GM18499 (cell line): ENCODE data around the gene MC1R.
"Not testable (repeated sequence)": the region's sequence is repeated elsewhere in the genome, so short reads cannot be mapped to it uniquely, and the experiment has no call there.

Source experiments
- ATAC-seq: cut with Tn5 transposase; IDR thresholded peaks from one replicate; pipeline ENCODE4 v1.9.1; 2021; ENCODE audit warnings: moderate number of reproducible peaks; ENCODE audit not compliant: insufficient read depth, unreplicated experiment

MC1R gene

DNA sequence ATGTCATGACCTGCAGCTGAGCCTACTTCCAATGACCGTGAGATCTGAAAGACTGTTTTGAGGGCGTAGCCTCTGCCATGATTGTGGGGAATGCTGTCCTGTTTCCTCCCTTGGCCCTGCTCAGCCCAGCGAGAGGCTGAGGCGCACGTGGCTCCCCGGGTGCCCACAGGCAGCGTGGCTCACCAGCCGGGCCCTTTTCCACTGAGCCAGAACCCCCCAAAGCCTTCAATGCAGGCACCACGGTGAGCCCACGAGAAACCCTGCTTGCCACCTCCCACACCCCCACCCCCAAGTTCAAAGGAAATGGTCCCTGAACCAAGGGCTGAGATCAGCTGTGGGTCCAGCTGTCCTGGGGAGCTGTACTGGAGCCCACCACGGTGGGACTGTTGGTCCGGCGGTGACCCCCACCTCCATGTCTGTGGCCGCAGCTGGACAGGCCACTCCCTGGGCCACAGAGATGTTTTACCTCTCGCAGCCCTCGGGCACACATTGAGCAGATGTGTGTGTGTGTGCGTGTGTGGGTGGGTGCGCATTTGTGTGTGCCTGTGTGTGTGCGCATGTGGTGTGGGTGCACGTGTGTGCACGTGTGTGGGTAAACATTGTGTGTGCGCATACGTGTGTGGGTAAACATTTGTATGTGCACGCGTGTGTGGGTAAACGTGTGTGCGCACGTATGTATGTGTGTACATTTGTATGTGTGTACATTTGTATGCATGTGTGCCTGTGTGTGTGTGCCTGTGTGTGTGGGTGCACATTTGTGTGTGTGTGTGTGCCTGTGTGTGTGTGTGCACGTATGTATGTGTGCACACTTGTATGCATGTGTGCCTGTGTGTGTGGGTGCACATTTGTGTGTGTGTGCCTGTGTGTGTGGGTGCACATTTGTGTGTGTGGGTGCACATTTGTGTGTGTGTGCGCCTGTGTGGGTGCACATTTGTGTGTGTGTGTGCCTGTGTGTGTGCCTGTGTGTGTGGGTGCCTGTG, 5.0 kb upstream of the MC1R start:
- ATAC-seq = no peak

DNA sequence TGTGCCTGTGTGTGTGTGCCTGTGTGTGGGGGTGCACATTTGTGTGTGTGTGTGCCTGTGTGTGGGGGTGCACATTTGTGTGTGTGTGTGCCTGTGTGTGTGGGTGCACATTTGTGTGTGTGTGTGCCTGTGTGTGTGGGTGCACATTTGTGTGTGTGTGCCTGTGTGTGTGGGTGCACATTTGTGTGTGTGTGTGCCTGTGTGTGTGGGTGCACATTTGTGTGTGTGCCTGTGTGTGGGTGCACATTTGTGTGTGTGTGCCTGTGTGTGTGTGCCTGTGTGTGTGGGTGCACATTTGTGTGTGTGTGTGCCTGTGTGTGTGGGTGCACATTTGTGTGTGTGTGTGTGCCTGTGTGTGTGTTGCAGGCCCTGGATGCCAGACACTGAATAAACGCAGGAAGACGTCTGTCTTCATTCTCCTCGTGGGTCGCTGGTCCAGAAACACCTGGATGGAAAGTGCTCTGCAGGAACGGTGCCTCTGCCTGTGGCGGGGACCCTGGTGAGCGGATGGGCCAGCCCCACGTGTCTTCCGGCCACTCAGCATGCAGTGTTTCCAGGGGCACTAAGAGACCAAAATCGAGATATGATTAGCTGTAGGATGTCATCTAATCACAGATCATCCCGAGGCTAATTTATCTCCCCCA, 3.9 kb upstream of the MC1R start:
- ATAC-seq = not testable (repeated sequence)

GRCh38 chr16:89915303-89916232, 3.1 kb upstream of the MC1R start:
- ATAC-seq = no peak

DNA sequence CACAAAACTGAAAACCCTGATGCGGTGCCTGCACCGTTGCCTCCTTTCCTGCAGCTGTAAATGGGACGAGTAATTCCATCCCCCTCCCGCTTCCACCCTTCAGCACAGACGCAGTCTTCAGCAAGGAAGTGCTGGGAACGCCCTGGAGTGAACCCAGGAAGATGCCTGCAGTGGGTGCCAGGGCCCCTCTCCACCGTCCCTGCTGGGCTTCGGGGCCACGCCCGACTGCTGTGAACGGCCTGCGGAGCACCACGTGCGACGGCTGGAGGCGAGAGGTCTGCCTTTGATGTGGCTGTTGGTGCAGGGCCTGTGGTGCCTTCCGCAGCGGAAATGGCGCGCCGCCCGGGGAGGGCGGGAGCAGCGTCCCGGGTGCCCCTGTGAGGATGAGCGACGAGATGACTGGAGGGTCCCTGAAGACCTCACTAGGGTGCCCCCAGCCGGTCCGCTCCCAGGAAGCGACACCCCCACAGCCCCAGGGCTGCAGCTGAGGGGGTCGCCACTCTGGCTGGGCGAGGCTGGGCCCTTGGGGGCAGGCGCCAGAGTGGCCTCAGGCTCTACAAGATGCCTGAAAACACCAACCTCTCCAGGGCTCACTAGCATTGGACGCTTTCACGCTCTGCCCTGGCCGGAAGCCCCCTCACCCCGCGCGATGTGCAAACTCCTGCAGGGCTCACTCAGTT, 749 bp upstream of the MC1R start:
- ATAC-seq = no peak

- ATAC-seq = no peak
These were observed 1.1 kb downstream of the MC1R start for GRCh38 chr16:89919535-89920406.

- no peak for ATAC-seq
These were observed 2.1 kb downstream of the MC1R start for GRCh38 chr16:89920723-89921122.

- ATAC-seq = no peak
These were observed 2.6 kb downstream of the MC1R start for GRCh38 chr16:89921131-89921701.

DNA sequence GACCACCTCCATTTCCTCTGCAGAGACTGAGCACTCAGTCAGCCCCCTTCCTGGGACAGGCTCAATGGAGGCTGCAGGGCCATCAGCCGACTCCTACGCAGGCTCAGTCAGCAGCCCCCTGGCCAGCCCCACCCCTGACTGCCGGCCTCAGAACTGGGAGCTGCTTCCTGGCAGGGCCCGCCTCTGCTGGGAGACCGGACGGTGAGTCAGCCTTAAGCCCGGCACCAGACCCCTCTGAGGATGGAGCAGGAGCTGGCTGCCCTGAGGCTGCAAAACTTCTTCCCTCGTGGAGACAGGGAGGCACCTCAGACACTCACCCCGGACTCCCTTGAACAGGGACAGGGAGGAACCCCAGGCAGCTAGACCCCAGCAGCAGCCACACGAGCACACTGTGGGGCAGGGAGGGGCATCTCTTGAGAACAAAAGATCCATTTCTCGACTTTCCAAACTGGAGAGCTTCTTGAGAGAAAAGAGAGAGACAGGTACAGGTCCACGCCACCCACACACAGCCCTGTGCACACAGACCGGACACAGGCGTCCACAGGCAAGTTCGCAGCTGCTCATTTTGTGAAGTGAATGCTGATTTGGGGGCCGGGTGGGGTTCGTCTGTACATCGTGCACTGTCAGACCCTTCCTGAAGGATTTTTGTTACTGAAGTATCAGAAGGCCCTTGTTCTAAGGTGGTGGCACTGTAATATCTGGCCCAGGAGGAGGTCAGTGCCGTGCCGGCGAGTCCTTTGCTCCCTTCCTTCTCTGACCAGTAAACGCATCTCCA, 3.2 kb downstream of the MC1R start:
- no peak for ATAC-seq

- no peak for ATAC-seq
These were observed 3.8 kb downstream of the MC1R start for GRCh38 chr16:89922477-89922883.

DNA sequence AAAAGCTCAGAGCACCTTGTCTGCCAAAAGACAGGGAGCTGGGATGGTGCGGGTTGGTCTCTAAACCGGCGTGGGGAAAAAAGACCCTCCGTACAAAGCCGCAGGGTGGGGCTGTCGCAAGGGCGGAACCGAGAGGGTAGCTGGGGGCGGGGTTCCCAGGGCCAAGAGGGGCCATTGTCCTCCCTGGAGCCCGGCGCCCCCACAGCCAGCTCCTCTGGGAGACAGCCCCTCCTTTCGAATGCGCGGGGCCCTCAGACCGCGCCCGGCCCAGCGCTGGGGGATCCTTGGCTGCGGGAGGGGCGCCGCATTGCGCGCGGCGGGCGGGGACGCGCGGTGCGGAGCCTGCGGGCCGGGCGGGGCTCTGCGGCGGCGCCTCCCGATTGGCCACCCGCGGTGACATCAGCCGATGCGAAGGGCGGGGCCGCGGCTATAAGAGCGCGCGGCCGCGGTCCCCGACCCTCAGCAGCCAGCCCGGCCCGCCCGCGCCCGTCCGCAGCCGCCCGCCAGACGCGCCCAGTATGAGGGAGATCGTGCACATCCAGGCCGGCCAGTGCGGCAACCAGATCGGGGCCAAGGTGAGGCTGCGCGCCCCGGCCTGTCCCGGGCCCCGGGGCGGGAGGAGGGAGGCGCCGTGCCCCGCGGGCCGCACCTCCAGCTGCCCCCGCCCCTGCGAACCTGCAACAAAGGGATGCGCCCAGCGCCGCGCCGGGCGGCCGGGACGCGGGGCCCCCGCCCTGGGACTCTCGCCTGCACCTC, 4.4 kb downstream of the MC1R start, which contains the start of gene TUBB3:
TSS of gene TUBB3 (plus strand) at position 459 of the 756 bp plus-strand sequence. CDS start at position 519, 60 bp downstream.
- ATAC-seq = no peak

- no peak for ATAC-seq
These were observed 5.1 kb downstream of the MC1R start for GRCh38 chr16:89923640-89924296.

GRCh38 chr16:89924297-89924924, 5.7 kb downstream of the MC1R start:
- no peak for ATAC-seq

DNA sequence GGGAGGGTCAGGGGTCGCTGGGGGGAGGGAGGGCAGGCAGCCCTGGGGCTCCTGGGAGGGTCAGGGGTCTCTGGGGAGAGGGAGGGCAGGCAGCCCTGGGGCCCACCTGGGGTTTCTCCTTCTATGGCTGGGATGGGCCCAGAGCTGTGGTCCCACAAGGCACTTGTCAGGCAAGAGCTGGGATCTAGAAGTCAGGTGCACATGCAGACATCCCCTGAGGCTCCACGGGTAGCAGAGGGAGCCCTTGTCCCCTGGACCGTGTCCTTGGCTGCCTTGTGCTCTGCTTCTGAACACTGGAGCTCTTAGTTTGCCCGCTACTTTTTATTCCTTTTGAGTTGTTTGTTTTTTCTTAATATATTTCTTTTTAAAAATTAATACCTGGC, 6.3 kb downstream of the MC1R start:
- ATAC-seq = no peak

DNA sequence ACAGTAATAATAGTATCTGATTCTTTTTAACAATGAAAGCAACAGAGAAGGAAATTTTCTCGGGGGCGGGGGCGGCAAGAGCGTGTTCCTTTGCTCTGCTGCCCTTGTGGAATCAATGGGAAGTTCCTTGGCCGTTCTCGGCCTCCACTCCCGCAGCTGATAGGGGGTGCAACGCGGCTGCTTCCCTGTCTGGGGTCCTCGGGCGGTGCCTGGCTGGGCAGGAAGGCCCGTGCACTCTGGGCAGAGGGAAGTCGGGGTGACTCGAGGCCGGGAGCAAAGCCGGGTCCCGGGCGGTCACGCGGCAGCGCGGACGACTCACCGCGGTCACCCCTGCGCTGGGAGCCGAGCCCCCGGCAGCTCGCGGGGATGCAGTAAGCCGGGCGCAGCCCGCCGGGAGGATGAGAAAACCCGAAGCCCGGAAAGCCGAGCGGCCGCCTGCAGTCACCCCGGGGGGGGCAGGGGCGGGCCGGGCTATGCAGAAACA, 7.0 kb downstream of the MC1R start:
- no peak for ATAC-seq

DNA sequence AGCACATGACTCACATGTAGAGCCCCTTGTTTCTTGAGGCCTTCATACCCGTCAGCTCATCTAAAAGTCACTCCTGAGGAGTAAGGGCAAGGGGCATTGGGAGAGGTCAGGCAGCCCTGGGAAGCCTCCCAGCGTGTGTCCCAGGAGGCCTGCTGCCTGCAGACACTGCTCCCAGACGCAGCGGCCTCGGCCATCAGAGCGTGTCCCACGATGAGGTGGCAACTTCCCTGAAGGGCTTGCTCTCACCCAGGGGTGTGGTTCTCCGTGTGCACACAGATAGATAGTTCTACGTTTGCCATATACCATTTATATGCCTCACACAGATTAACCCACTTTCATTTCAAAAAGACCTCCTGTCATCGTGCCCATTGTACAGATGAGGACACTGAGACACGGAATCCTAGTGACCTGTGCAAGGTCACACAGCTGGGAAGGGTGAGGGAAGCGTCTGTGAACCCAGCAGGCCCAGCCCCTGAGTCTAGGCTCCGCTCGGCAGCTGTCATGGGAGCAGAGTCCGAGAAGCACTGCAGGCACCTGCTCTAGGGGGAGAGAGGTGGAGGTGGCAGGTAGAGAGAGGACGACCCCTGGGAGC, 12.7 kb downstream of the MC1R start:
- no peak for ATAC-seq

- ATAC-seq = no peak
These were observed 13.3 kb downstream of the MC1R start for GRCh38 chr16:89931964-89932363.
